Pancreas (tissue), 10 donors: ENCODE measurements around the gene NPRL2. TPM values are rescaled to one million over a fixed set of nuclear protein-coding genes. Genes with fewer than 3 reads are reported as not detected.

Experiments
- ATAC-seq, 4 donors: fragments of 200-7000 bp; cut with Tn5 transposase; one replicate each; pipeline versions ENCODE4 v1.8.0 to v1.9.1; 2020; ENCODE audit warnings: mild to moderate bottlenecking in 4 of 4, moderate library complexity in 4 of 4
- DNase-seq, 6 donors: peaks; one replicate each; pipeline ENCODE4 v3.0.0-alpha.2; 2020
- FAIRE-seq: peaks from 2 replicates; lab custom pipeline; 2012; peaks lifted over from hg19 to GRCh38; lab: Jason Lieb, UNC
- H3K27ac ChIP-seq, 4 donors: fragments of 200-600 bp; sonication (generic); 1 replicate in 3 of 4; 2 replicates in 1 of 4; pipeline versions ENCODE4 v1.5.0 to v1.8.0; 2020
- H3K27me3 ChIP-seq, 4 donors: fragments of 200-600 bp; one replicate each; pipeline ENCODE4 v1.8.0; 2021
- H3K36me3 ChIP-seq, 3 donors: fragments of 200-600 bp; sonication (generic) in 1 of 3; one replicate each; pipeline versions ENCODE4 v1.5.0 to v1.8.0; 2020 to 2021
- H3K4me1 ChIP-seq, 3 donors: fragments of 200-600 bp; one replicate each; pipeline ENCODE4 v1.8.0; 2021
- H3K4me3 ChIP-seq, 4 donors: fragments of 200-600 bp; sonication (generic) in 2 of 4; one replicate each; pipeline versions ENCODE4 v1.5.0 to v1.8.0; 2020 to 2021
- H3K9me3 ChIP-seq, 4 donors: fragments of 200-600 bp; one replicate each; pipeline ENCODE4 v1.8.0; 2021
- CTCF ChIP-seq, 4 donors: fragments of 200-600 bp; sonication (generic) in 3 of 4; IDR thresholded peaks; one replicate each; pipeline versions ENCODE4 v1.5.0 to v1.8.0; 2021; ENCODE audit warnings: antibody characterized with exemption in 4 of 4
- WGBS, 2 donors: extraction: QIAGEN DNeasy Blood & Tissue Kit; methylation state at CpG; one replicate each; pipeline ENCODE4 v1.1.7; 2013; 5-methylcytosine and 5-hydroxymethylcytosine counted together
- intact Hi-C, 3 donors: fragments of 100-400 bp; cut with DNase I; formaldehyde crosslinking; loops; one replicate each; pipeline versions ENCODE4 v1.11.1 to v1.14.2; 2022
- polyA plus RNA-seq, 2 donors: library from polyadenylated mRNA; stranded (reverse); fragments of 200-250 nt; gene quantifications; one replicate each; pipeline ENCODE4 v1.2.3, GENCODE V29; 2013
- total RNA-seq, 6 donors: library from RNA; stranded (reverse); fragmentation: NEBNext Ultra II Directional in 4 of 6; extraction: Animal tissue kit (Norgen Biotek cat#: 25700) in 4 of 6; gene quantifications; one replicate each; pipeline versions ENCODE4 v1.2.1 to v1.2.4, GENCODE V29; 2021 to 2023
- donor health status: healthy with polysubstance abuse.
- donor health status: DM: no; HTN: no; CAD: no; lungs with moderate emphysema.
- donor health status: DM: no; HTN: no; CAD: no.
- donor health status: control.
- donor health status: control.
- donor health status: Bipolar disorder and iron deficiency.
- donor health status: DM: yes; HTN: yes; CAD: no.
- donor health status: DM: no; HTN: no; CAD: no.
- donor health status: DM: no; HTN: no; CAD: no.
- donor health status: DM: yes; HTN: yes; CAD: no.

The NPRL2 gene
- total and polyA plus RNA-seq, 8 donors, result 17.1 to 41.8 (median 20.3) TPM

DNA sequence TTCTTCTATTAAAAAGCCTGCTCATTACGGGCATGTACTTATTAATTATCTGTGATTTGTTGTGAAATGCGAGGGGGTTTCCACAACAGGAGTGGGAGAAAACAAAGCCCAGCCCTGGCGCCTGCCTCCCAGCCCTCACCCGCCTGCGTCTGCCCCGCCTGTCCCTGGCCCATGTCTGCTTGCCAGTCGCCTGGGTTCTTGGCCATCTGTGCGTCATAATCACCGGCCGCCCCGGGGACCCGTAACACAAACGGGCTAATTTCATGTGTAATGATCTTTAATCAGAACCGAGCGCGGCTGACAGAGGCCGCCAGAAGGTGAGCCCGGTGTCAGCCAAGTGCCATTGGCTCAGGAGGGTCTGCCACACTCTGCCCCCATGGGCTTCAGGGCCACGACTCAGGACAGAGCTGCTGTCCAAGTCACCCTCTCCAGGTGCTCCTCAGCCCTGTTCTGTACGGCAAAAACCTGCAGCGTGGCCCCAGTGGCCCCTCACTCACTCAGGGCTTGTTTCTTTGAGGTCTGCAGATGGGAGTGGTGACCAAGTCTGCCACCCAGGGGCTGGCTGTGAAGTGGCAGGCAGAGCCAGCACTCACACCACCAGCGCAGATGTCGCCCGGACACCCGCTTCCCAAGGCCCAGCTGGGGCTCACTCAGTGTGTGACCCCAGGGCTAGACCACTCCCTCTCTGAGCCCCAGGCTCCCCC lies 37.6 kb upstream of the NPRL2 start:
- no peaks in the 10 kb centered on the region for H3K9me3 ChIP-seq
- WGBS, 2 donors, result 47% methylated on average over 25 of the region's 25 CpGs
- H3K4me1 ChIP-seq, result peaks cover 14 to 30% (median 27%) of the 10 kb centered on the region in 3 donors
- peak; percentile 66 to 77 (median 72) for ATAC-seq
- H3K36me3 ChIP-seq, result no peaks in the 10 kb centered on the region
- intact Hi-C loops, result no loop called here
- H3K4me3 ChIP-seq, result no peak overlapping the region
- FAIRE-seq, result no peak
- peak in 4 of 6 donors; percentile 37 to 72 (median 64) for DNase-seq
- peak; percentile 10 to 43 (median 19) for TF ChIP-seq CTCF (IDR thresholded peaks at IDR 0.05)
- no peaks in the 10 kb centered on the region for H3K27me3 ChIP-seq
- peak overlapping the region in 1 of 4 donors; percentile 42 for H3K27ac ChIP-seq

DNA sequence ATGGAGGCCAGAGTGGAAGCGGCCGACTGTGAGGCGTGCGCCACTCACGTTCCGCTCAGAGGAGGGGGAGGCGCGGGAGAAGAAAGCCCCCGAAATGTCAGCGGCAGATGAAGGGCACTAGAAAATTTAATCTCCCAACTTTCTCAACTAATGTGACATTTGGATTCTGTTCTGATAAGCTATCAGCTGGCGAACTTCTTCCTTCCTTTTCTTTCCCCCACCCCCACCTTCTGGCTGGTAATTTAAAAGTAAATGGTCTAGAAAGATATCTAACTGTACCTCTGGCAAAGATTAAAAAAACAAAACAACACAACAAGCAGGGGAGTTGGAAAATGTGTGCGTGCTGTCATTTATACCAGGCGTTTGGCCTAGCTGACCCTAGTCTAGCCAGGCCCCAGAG lies 35.2 kb upstream of the NPRL2 start:
- no peak for DNase-seq
- intact Hi-C loops, result no loop called here
- Histone ChIP-seq H3K4me3 (no peak overlapping the region), H3K36me3 (no peaks in the 10 kb centered on the region), H3K27ac (no peak overlapping the region), H3K4me1 (peaks cover 11 to 25% (median 21%) of the 10 kb centered on the region in 3 donors), H3K9me3 (no peaks in the 10 kb centered on the region), H3K27me3 (no peaks in the 10 kb centered on the region)
- no peak for TF ChIP-seq CTCF (IDR thresholded peaks at IDR 0.05)
- FAIRE-seq, result no peak
- no peak for ATAC-seq
- WGBS, 2 donors, result 73 to 78% methylated on average over 13 of the region's 13 CpGs

- H3K27ac ChIP-seq, result no peak overlapping the region
- H3K9me3 ChIP-seq, result no peaks in the 10 kb centered on the region
- intact Hi-C loops, result no loop called here
- no peaks in the 10 kb centered on the region for H3K27me3 ChIP-seq
- FAIRE-seq, result no peak
- TF ChIP-seq CTCF (IDR thresholded peaks at IDR 0.05), result no peak
- ATAC-seq, result no peak
- peaks cover 0 to 9% (median 5%) of the 10 kb centered on the region in 3 donors for H3K4me1 ChIP-seq
- no peaks in the 10 kb centered on the region for H3K36me3 ChIP-seq
- DNase-seq, result no peak
- WGBS, 2 donors, result 79 to 80% methylated on average over 6 of the region's 6 CpGs
- no peak overlapping the region for H3K4me3 ChIP-seq
These were observed 33.2 kb upstream of the NPRL2 start for GRCh38 chr3:50383750-50384149.

GRCh38 chr3:50382722-50383121 lies 32.1 kb upstream of the NPRL2 start:
- Histone ChIP-seq H3K9me3 (no peaks in the 10 kb centered on the region), H3K4me3 (no peak overlapping the region), H3K36me3 (no peaks in the 10 kb centered on the region), H3K4me1 (peaks cover 0 to under 1% (median 0%) of the 10 kb centered on the region in 3 donors), H3K27ac (no peak overlapping the region), H3K27me3 (no peaks in the 10 kb centered on the region)
- TF ChIP-seq CTCF (IDR thresholded peaks at IDR 0.05), result no peak
- ATAC-seq, result no peak
- no peak for DNase-seq
- no peak for FAIRE-seq
- intact Hi-C loops, result no loop called here
- WGBS, 2 donors, result 89 to 90% methylated on average over 12 of the region's 12 CpGs

GRCh38 chr3:50381383-50381782 lies 30.8 kb upstream of the NPRL2 start:
- no peaks in the 10 kb centered on the region for H3K27me3 ChIP-seq
- H3K9me3 ChIP-seq, result no peaks in the 10 kb centered on the region
- 79 to 85% methylated on average over 4 of the region's 4 CpGs for whole genome bisulfite sequencing, 2 donors
- FAIRE-seq (no peak), ATAC-seq (peak in 2 of 4 donors; percentile 24 to 33), DNase-seq (no peak)
- H3K27ac ChIP-seq, result no peak overlapping the region
- intact Hi-C loops, result no loop called here
- no peaks in the 10 kb centered on the region for H3K36me3 ChIP-seq
- TF ChIP-seq CTCF (IDR thresholded peaks at IDR 0.05), result no peak
- no peaks in the 10 kb centered on the region for H3K4me1 ChIP-seq
- no peak overlapping the region for H3K4me3 ChIP-seq
